AG08395 (cell line): ENCODE measurements around the gene SMTN.
"Not testable (repeated sequence)": the region's sequence is repeated elsewhere in the genome, so short reads cannot be mapped to it uniquely, and the experiment has no call there.

Experiments
- DNase-seq: peaks from one replicate; pipeline ENCODE4 v3.0.0; 2012; ENCODE audit warnings: mixed read lengths, low spot score

SMTN gene

GRCh38 chr22:31080848-31081649 lies at the start of gene SMTN:
Gene SMTN (plus strand): TSS chr22:31081318. CDS start chr22:31083259, 1,941 bp downstream.
- DNase-seq: peak; percentile 95

- peak; percentile 82 for DNase-seq
These were observed 44.2 kb upstream of the SMTN start for GRCh38 chr22:31036671-31037550.

GRCh38 chr22:31038686-31039085 lies 42.4 kb upstream of the SMTN start:
- DNase-seq: no peak

- DNase-seq: peak; percentile 80
These were observed 41.7 kb upstream of the SMTN start for GRCh38 chr22:31039393-31039792.

- DNase-seq: no peak
These were observed 40.3 kb upstream of the SMTN start for GRCh38 chr22:31040542-31041398.

GRCh38 chr22:31044262-31044861 lies 36.8 kb upstream of the SMTN start:
- DNase-seq: peak; percentile 34

- DNase-seq: no peak
These were observed 35.1 kb upstream of the SMTN start for GRCh38 chr22:31045900-31046538.

- DNase-seq: no peak
These were observed 34.4 kb upstream of the SMTN start for GRCh38 chr22:31046539-31047226.

- DNase-seq: no peak
These were observed 32.5 kb upstream of the SMTN start for GRCh38 chr22:31048570-31048969.

GRCh38 chr22:31049815-31050420 lies 31.2 kb upstream of the SMTN start:
- DNase-seq: no peak

GRCh38 chr22:31055117-31055634 lies 25.9 kb upstream of the SMTN start:
- no peak for DNase-seq

GRCh38 chr22:31055635-31056159 lies 25.4 kb upstream of the SMTN start:
- peak; percentile 95 for DNase-seq

GRCh38 chr22:31056986-31057599 lies 24.0 kb upstream of the SMTN start:
- no peak for DNase-seq

- DNase-seq: not testable (repeated sequence)
These were observed 21.5 kb upstream of the SMTN start for GRCh38 chr22:31059663-31060062.

GRCh38 chr22:31062566-31063230 lies 18.4 kb upstream of the SMTN start:
- DNase-seq: no peak

- DNase-seq: no peak
These were observed 16.7 kb upstream of the SMTN start for GRCh38 chr22:31064369-31064768.

- DNase-seq: no peak
These were observed 12.1 kb upstream of the SMTN start for GRCh38 chr22:31068970-31069369.

GRCh38 chr22:31069691-31070314 lies 11.3 kb upstream of the SMTN start:
- not testable (repeated sequence) for DNase-seq
